Right atrium auricular region (tissue), 2 donors: ENCODE measurements around the gene CTNND2. TPM values are rescaled to one million over a fixed set of nuclear protein-coding genes. Genes with fewer than 3 reads are reported as not detected.
A peak's percentile ranks its signal among the peaks of the same experiment; 100 is the strongest.

Experiments
- DNase-seq: peaks from one replicate; pipeline ENCODE4 v3.0.0-alpha.2; 2019; ENCODE audit warnings: low spot score
- H3K27ac ChIP-seq, 2 donors: fragments of 200-600 bp; sonication (generic); 1 replicate in 1 of 2; 2 replicates in 1 of 2; pipeline ENCODE4 v1.5.1; 2016 to 2019
- H3K27me3 ChIP-seq, 2 donors: fragments of 200-600 bp; sonication (generic); one replicate each; pipeline versions ENCODE4 v1.5.1 to v1.6.0; 2017 to 2019
- H3K36me3 ChIP-seq: fragments of 200-600 bp; sonication (generic); one replicate; pipeline ENCODE4 v1.5.1; 2016
- H3K4me1 ChIP-seq, 2 donors: fragments of 200-600 bp; sonication (generic); one replicate each; pipeline versions ENCODE4 v1.5.1 to v1.6.0; 2017 to 2019
- H3K4me3 ChIP-seq, 2 donors: fragments of 200-600 bp; sonication (generic); 1 replicate in 1 of 2; 2 replicates in 1 of 2; pipeline ENCODE4 v1.5.1; 2017 to 2019; ENCODE audit warnings: mild to moderate bottlenecking in 1 of 2, moderate library complexity in 1 of 2
- H3K9me3 ChIP-seq, 2 donors: fragments of 200-600 bp; sonication (generic); one replicate each; pipeline ENCODE4 v1.5.1; 2019
- CTCF ChIP-seq, 2 donors: fragments of 200-600 bp; sonication (generic); IDR thresholded peaks; one replicate each; pipeline ENCODE4 v1.5.1; 2019; ENCODE audit warnings: antibody characterized with exemption in 2 of 2
- total RNA-seq, 2 donors: library from RNA; depleted of rRNA; stranded (reverse); fragments of >200 nt; gene quantifications; one replicate each; pipeline ENCODE4 v1.1.0, GENCODE V29; 2016

The CTNND2 gene
- total RNA-seq, 2 donors from 2014 or later = 8.6 to 9.0 TPM

GRCh38 chr5:11164531-11165294 is 739.5 kb downstream of the CTNND2 start:
- TF ChIP-seq CTCF (IDR thresholded peaks at IDR 0.05) = no peak
- H3K4me3 ChIP-seq = no peak overlapping the region
- no peak for DNase-seq
- H3K4me1 ChIP-seq = no peaks in the 10 kb centered on the region
- no peak overlapping the region for H3K27ac ChIP-seq
- no peaks in the 10 kb centered on the region for H3K27me3 ChIP-seq
- H3K9me3 ChIP-seq = no peaks in the 10 kb centered on the region
- H3K36me3 ChIP-seq = no peaks in the 10 kb centered on the region

GRCh38 chr5:11157132-11157531 is 747.1 kb downstream of the CTNND2 start:
- Histone ChIP-seq H3K36me3 (no peaks in the 10 kb centered on the region), H3K27me3 (no peaks in the 10 kb centered on the region), H3K27ac (no peak overlapping the region), H3K9me3 (no peaks in the 10 kb centered on the region), H3K4me3 (no peak overlapping the region), H3K4me1 (peaks cover 0 to 6% of the 10 kb centered on the region in 2 donors)
- no peak for DNase-seq
- no peak for TF ChIP-seq CTCF (IDR thresholded peaks at IDR 0.05)

- Histone ChIP-seq H3K4me3 (no peak overlapping the region), H3K36me3 (no peaks in the 10 kb centered on the region), H3K9me3 (no peaks in the 10 kb centered on the region), H3K27ac (peak overlapping the region; percentile 26 to 34), H3K4me1 (peaks cover 0 to 6% of the 10 kb centered on the region in 2 donors), H3K27me3 (no peaks in the 10 kb centered on the region)
- DNase-seq = no peak
- TF ChIP-seq CTCF (IDR thresholded peaks at IDR 0.05) = no peak
These were observed 750.4 kb downstream of the CTNND2 start for GRCh38 chr5:11153670-11154382.

- no peaks in the 10 kb centered on the region for H3K36me3 ChIP-seq
- TF ChIP-seq CTCF (IDR thresholded peaks at IDR 0.05) = no peak
- DNase-seq = no peak
- H3K27me3 ChIP-seq = no peaks in the 10 kb centered on the region
- no peak overlapping the region for H3K27ac ChIP-seq
- H3K9me3 ChIP-seq = no peaks in the 10 kb centered on the region
- H3K4me1 ChIP-seq = peaks cover 0 to 6% of the 10 kb centered on the region in 2 donors
- no peak overlapping the region for H3K4me3 ChIP-seq
These were observed 751.9 kb downstream of the CTNND2 start for GRCh38 chr5:11152368-11152767.

- no peaks in the 10 kb centered on the region for H3K27me3 ChIP-seq
- no peak for TF ChIP-seq CTCF (IDR thresholded peaks at IDR 0.05)
- H3K27ac ChIP-seq = no peak overlapping the region
- peaks cover 0 to 6% of the 10 kb centered on the region in 2 donors for H3K4me1 ChIP-seq
- H3K36me3 ChIP-seq = no peaks in the 10 kb centered on the region
- no peaks in the 10 kb centered on the region for H3K9me3 ChIP-seq
- DNase-seq = no peak
- no peak overlapping the region for H3K4me3 ChIP-seq
These were observed 753.3 kb downstream of the CTNND2 start for GRCh38 chr5:11150976-11151375.
